Activated naive CD4-positive, alpha-beta T cell (primary cell): ENCODE data around the gene NELFE.
A peak's percentile ranks its signal among the peaks of the same experiment; 100 is the strongest.
"Not testable (repeated sequence)": the region's sequence is repeated elsewhere in the genome, so short reads cannot be mapped to it uniquely, and the experiment has no call there.

Experiments used
- DNase-seq, 4 experiments: peaks; one replicate each; lab custom pipeline; 2025; lab: John Stamatoyannopoulos, UW

The NELFE gene, protein sequence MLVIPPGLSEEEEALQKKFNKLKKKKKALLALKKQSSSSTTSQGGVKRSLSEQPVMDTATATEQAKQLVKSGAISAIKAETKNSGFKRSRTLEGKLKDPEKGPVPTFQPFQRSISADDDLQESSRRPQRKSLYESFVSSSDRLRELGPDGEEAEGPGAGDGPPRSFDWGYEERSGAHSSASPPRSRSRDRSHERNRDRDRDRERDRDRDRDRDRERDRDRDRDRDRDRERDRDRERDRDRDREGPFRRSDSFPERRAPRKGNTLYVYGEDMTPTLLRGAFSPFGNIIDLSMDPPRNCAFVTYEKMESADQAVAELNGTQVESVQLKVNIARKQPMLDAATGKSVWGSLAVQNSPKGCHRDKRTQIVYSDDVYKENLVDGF

DNA sequence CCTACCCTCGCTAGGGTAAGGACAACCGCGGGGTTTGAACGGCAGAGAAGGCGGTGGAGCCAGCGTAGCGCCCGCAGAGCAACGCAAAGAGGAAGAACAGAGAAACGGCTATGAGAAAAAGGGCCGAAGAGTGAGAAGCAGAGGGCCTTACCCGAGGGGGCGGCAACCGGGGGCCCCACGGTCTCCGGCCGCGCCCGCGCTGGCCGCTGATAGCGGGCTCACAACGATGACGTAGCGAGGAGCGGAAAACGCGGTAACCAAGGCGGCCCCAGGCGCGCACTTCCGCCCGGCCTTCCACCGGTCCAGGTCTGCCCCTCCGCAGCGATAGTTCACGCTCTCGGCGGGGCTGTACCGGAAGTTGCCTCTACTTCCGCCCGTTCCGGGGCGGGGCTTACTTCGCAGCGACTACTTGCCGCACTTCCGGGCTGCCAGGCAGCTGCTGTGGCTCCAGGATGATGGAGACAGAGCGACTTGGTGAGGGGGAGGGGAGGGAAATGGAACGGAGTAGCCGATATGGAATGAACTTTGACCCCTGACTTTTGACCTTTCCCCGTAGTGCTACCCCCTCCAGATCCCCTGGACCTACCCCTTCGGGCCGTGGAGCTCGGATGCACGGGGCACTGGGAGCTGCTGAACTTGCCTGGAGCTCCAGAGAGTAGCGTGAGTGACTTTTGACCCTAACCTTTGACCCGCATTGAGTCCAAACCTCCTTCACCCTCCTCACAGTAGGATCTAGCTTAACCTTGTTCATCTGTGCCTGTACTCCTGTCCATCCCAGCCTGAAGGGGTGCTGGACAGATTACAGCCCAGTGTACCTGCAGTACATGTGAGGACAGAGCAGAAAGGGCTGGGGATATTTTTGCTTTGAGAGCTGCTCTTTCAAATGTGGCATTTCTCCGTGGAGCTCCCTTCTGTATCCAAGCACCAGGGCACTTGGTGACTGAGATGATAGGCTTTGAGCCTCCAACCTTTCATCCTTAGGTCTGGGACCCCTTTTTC, at the start of gene NELFE, which contains the start of gene SKIC2:
NELFE (minus strand) TSS at position 231 of the 999 bp plus-strand sequence. CDS start 525 bp downstream, outside the sequence.
SKIC2 (plus strand) TSS at position 435 of the 999 bp plus-strand sequence; CDS start at position 453, 18 bp downstream.
- DNase-seq: peak; percentile 91 to 98 (median 94)

DNA sequence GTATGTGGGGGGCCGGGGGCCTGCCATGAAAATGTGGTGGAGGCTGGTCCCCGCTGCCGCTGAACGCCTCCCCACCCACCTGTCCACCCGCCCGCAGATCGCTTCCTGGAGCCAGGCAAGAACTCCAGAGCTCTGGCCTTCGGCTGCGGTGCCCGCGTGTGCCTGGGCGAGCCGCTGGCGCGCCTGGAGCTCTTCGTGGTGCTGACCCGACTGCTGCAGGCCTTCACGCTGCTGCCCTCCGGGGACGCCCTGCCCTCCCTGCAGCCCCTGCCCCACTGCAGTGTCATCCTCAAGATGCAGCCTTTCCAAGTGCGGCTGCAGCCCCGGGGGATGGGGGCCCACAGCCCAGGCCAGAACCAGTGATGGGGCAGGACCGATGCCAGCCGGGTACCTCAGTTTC, 49.3 kb upstream of the NELFE start:
- not testable (repeated sequence) for DNase-seq

DNA sequence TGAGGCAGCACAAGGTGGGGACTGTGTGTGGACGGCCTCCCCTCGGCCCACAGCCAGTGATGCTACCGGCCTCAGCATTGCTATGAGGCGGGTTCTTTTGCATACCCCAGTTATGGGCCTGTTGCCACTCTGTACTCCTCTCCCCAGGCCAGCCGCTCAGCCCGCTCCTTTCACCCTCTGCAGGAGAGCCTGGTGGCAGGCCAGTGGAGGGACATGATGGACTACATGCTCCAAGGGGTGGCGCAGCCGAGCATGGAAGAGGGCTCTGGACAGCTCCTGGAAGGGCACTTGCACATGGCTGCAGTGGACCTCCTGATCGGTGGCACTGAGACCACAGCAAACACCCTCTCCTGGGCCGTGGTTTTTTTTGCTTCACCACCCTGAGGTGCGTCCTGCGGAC, 48.3 kb upstream of the NELFE start:
- DNase-seq: not testable (repeated sequence)

DNA sequence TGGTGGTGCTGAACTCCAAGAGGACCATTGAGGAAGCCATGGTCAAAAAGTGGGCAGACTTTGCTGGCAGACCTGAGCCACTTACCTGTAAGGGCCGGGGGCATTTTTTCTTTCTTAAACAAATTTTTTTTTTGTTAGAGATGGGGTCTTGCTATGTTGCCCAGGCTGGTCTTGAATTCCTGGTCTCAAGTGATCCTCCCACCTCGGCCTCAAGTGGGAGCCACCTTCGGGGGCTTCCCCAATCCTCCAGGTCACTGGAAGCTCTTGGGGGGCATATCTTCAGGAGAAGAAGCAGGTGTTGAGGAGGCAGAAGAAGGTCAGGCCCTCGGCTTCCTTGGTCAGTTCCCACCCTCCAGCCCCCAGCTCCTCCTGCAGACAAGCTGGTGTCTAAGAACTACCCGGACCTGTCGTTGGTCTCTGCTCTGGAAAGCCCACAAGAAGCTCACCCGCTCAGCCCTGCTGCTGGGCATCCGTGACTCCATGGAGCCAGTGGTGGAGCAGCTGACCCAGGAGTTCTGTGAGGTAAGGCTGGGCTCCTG, 47.3 kb upstream of the NELFE start:
- DNase-seq: not testable (repeated sequence)

DNA sequence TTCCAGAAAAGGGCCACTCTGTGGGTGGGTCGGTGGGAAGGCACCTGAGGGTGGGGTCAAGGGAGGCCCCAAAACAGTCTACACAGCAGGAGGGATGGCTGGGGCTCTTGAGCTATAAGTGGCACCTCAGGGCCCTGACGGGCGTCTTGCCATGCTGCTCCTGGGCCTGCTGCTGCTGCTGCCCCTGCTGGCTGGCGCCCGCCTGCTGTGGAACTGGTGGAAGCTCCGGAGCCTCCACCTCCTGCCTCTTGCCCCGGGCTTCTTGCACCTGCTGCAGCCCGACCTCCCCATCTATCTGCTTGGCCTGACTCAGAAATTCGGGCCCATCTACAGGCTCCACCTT, 46.7 kb upstream of the NELFE start:
- DNase-seq: not testable (repeated sequence)

DNA sequence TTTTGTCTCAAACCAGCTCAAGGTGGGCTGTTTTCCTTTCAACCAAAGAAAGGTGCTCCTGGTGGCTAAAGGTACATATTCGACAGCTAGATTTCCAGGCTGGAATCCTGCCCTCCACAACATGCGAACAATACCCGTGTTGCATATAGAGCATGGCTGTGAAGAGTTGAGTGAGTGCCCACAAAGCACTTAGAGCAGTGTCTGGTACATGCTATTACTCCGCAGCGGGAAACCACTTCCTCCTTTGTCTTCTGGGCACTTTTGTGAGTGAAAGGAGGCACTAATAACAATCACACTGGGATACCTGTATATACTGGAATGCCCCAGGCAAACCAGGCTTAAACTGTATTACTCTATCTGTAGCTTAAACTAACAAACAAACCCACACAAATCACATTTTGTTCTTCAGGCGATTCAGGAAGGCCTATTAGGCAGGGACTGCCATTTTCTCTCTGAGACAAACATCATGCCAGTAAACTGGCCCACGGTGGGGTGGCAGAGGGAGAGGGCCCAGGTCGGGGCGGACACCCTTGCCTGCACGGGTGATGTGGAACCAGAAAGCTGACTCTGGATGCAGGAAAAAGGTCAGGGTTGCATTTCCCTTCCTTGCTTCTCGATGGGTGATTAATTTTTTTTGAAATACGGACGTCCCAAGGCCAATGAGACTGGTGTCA, 46.2 kb upstream of the NELFE start:
- not testable (repeated sequence) for DNase-seq

DNA sequence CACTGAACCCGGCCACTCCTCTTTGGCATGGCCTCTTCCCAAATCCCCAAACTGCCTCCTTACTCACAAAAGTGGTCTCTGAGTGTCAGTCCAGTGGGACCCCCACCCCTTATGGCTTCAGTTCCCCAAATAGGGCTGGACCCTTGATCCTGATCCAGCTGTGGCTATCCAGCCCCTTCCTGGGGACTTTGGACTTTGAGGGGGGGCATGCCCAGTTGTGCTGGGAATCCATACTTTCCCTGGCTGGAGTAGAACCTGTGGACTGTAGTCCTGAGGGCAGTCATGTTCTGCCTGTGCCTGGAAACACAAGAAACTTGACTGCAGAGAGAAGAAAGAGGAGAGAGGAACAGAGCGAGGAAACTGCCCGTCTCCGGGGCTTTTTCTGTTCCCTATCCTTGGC, 45.6 kb upstream of the NELFE start:
- not testable (repeated sequence) for DNase-seq

DNA sequence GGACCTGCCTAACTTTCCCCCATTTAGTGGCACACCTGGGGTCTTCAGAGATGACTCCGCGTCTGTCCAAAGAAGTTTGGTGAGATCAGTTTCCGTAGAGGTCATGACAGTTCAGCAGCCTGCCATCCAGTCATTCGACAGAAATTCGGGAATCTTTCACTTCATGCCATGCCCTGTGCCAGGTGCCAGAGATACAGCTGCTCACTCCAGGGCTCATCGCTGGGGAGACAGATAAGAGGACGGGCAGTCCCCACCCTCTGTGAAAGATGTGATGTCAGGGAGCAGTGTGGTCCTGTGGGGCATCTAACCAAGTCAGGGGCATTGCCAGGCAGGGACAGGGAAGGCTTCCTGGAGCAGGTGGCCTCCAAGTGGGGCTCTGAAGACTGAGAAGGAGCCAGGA, 44.5 kb upstream of the NELFE start:
- not testable (repeated sequence) for DNase-seq

DNA sequence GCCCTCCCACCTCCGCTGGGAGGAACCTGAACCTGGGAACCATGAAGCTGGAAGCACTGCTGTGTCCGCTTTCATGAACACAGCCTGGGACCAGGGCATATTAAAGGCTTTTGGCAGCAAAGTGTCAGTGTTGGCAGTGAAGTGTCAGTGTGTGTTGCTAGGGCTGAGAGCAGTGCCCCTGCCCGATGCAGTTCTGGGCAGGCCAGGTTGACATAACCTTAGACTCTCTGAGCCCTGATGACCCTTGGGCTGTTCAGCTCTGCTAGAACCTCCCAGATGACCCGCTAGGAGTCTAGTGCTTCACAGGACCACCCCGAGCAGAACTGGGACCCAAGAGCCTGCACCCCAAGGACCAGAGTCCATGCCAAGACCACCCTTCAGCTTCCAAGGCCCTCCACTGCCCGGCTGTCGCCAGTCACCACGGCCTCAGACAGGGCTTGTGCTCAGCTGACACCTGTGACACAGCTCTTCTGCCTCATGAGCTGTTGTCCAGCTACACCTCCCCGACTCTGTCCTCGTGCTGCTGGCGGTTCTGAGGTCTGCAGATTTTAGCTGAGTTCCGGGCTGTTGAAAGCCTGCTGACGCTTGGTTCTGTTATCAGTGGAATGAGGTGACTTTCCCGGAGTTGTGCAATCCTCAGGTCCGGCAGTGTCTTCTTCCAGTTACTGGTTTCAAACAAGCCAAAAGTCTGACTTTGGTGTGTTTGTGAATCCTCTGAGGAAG, 43.9 kb upstream of the NELFE start:
- not testable (repeated sequence) for DNase-seq

DNA sequence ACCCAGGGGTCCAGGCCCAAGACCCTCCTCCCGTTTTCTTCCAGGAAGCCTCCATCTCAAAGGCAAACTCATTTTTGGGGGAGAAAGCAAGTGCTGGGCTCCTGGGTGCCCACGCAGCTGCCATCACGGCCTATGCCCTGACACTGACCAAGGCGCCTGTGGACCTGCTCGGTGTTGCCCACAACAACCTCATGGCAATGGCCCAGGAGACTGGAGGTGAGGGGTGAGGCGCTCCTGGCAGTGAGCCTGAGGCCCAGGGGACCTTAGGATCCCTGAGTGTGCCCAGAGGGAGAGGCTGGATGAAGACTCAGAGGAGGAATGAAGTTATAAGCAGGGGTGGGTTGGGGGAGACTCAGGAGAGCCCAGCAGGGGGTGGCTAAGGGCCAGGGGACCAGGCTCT, 37.6 kb upstream of the NELFE start:
- DNase-seq: not testable (repeated sequence)

DNA sequence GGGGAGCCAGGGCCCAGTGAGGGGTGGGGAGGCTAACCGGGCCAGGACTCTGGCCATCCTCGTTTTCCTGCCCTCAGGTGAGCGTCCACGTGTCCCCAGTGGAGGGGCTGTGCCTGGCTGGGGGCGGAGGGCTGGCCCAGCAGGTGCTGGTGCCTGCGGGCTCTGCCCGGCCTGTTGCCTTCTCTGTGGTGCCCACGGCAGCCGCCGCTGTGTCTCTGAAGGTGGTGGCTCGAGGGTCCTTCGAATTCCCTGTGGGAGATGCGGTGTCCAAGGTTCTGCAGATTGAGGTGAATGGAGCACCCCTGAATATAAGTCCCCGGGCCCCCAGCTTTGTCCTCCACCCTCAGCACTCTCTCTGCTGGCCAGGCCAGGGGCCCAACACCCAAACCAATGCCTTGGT, 35.6 kb upstream of the NELFE start:
- not testable (repeated sequence) for DNase-seq

DNA sequence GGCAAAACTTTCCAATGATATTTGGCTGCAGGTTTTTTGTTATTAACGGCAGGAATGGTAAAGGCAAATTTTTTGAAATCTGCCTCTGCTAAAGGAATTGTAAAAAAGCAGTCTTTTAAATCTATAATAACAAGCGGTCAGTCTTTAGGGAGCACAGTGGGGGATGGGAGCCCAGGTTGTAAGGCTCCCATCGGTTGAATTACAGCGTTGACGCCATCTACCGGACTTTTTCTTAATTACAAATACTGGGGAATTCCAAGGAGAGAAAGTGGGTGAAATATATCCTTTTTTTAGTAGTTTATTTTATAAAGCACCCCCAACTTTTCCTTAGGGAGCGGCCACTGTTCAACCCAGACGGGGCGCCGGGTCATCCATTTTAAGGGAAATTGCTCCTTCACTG, 30.6 kb upstream of the NELFE start:
- not testable (repeated sequence) for DNase-seq

DNA sequence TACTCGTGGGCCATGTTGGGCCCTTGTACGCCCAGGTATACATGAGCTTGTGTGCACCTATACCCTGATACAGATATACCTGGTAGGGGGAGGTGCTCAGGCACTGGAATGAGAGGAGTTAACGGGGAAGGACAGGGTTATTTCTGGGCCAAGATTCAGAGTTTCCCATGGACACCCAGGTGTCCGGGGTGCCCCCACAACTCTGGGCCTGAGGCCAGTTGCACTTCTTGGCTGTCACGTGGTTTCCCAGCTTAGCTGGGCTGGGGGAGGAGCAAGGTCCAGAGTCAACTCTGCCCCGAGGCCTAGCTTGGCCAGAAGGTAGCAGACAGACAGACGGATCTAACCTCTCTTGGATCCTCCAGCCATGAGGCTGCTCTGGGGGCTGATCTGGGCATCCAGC, 23.0 kb upstream of the NELFE start, which contains the start of gene C4A:
C4A (plus strand) TSS at position 314 of the 400 bp plus-strand sequence; CDS start at position 365, 51 bp downstream.
- DNase-seq: not testable (repeated sequence)

DNA sequence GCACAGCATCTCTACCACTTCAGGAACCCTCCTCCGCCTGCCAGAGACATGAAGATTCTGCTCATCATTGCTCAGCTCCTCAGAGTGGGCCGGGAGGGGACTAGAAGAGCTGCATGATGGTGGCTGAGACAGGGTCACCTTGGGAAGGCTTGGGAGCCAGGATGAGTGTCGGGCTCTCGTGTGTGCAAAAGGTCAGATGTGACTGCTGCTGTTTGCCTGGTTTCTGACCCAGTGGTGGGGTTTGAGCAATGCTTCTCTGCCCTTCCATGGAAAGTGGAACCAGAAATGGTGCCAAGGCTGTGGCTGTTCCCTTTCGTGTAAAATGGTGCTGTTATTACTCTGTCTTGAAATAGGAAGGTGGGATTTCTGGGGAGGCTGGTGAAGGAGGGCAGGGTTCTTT, 22.2 kb upstream of the NELFE start:
- not testable (repeated sequence) for DNase-seq

DNA sequence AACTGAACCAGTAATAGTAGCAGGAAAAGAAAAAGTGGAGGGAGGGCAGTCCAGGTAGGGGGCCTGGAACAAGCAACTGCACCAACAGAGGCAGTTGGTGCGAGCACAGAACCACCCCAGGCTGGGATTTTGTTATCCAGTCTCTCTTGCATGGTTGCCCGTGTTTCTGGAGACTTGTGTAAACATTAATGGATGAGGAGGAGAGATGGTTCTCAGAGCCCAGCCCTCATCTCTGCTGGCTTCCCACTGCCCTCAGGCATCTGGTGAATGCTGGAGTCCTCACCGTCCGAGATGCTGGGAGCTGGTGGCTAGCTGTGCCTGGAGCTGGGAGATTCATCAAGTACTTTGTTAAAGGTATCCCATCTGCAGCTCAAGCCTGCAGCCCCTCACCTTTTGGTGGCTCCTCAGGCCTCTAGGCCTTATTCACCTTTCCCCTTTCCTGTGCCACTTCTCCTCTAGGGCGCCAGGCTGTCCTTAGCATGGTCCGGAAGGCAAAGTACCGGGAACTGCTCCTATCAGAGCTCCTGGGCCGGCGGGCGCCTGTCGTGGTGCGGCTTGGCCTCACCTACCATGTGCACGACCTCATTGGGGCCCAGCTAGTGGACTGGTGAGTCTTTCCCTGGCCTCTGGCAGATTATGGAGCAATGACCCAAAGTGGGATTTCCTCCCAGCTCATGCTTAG, 21.6 kb upstream of the NELFE start:
- not testable (repeated sequence) for DNase-seq

DNA sequence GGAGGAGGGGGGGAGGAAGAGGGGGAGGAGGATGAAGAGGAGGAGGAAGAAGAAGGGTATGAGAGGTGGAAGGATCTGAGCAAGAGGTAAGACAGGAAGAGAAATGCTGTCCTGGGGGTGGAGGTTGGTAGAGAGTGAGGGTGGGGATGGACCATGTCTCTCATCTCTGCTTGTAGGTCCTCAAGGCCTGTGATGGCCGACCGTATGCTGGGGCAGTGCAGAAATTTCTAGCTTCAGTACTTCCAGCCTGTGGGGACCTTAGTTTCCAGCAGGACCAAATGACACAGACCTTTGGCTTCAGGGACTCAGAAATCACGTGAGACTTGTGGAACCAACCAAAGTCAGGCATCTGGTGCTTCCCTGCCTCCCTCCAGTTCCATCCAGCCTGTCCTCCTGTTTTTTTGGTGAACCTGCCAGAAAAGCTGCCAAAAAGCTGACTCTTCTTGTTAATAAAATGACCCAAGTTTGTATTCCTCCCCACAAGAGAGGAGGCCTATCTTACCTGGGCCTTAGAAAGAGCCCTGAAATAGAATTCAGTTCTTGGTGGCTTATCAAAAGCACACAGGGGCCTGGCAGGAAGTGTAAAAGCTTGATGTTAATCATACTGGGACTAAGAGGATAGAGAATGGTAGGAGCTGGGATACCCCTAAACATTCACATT, 20.6 kb upstream of the NELFE start:
- no peak for DNase-seq

DNA sequence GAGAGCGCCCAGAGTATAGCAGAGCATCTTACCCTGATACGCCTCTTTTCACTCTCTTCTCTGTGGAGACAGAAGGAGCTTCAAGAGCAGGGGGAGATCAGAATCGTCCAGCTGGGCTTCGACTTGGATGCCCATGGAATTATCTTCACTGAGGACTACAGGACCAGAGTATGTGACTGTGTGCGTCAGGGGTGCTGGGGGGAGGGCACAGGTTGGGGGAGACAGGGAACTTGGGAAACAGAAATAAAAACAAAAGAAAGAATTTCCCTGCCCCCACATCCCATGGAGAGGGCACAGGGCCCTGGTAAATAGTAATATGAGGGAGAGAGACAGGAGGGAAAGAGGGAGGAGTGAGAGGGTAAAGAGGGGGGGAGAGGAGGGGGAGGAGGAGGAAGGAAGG, 20.1 kb upstream of the NELFE start:
- DNase-seq: no peak

DNA sequence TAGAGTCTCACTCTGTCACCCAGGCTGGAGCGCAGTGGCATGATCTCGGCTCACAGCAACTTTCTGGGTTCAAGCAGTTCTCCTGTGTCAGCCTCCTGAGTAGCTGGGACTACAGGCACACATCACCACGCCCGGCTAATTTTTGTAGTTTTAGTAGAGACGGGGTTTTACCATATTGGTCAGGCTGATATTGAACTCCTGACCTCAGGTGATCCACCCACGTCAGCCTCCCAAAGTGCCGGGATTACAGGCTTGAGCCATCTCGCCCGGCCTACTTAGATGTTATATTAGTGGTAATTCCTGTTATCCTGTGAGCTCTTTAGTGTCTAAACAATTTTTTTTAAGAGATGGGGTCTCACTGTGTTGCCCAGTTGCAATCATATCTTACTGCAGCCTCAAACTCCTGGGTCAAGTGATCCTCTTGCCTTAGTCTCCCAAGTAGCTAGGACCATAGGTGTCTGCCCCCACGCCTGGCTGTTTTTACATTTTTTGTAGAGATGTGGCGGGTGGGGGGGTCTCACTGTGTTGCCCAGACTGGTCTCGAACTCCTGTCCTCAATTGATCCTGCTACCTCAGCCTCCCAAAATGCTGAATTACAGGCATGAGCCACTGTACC, 19.2 kb upstream of the NELFE start:
- no peak for DNase-seq

DNA sequence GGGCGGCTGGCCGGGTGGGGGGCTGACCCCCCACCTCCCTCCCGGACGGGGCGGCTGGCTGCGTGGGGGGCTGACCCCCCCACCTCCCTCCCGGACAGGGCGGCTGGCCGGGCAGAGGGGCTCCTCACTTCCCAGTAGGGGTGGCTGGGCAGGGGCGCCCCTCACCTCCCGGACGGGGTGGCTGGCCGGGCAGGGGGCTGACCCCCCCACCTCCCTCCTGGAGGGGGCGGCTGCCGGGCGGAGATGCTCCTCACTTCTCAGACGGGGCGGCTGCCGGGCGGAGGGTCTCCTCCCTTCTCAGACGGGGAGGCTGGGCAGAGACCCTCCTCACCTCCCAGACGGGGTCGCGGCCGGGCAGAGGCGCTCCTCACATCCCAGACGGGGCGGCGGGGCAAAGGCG, 17.3 kb upstream of the NELFE start:
- DNase-seq: not testable (repeated sequence)
